NT2/D1 (cell line): Measurements from ENCODE around the gene SCYGR3.
A peak's percentile ranks its signal among the peaks of the same experiment; 100 is the strongest.

ENCODE experiments used
- DNase-seq: peaks from one replicate; pipeline ENCODE4 v3.0.0-alpha.2; 2011; ENCODE audit warnings: low read depth, low spot score
- H3K27me3 ChIP-seq: 2 replicates; pipeline ENCODE4 v1.6.0; 2011; ENCODE audit warnings: mild to moderate bottlenecking; ENCODE audit not compliant: insufficient read length, insufficient read depth
- H3K36me3 ChIP-seq: 2 replicates; pipeline ENCODE4 v1.6.1; 2011; ENCODE audit warnings: mild to moderate bottlenecking, low read length, mixed read lengths; ENCODE audit not compliant: insufficient read depth, insufficient read length
- H3K4me1 ChIP-seq: 2 replicates; pipeline ENCODE4 v1.5.1; 2011; ENCODE audit not compliant: insufficient read depth, insufficient read length
- H3K4me3 ChIP-seq: 2 replicates; pipeline ENCODE4 v1.5.1; 2011; ENCODE audit warnings: low read depth; ENCODE audit not compliant: insufficient read length
- H3K9ac ChIP-seq: 2 replicates; pipeline ENCODE4 v1.6.0; 2011; ENCODE audit warnings: low read depth; ENCODE audit not compliant: insufficient read length
- H3K9me3 ChIP-seq: 2 replicates; pipeline ENCODE4 v1.5.1; 2011; ENCODE audit warnings: mild to moderate bottlenecking, low read length; ENCODE audit not compliant: insufficient read depth
- SUZ12 ChIP-seq: IDR thresholded peaks from 2 replicates; pipeline ENCODE4 v1.6.1; 2011; ENCODE audit not compliant: insufficient read length, insufficient read depth; ENCODE audit errors: extremely low read depth
- YY1 ChIP-seq: IDR thresholded peaks from 2 replicates; pipeline ENCODE4 v1.6.1; 2011; ENCODE audit not compliant: insufficient read length, insufficient read depth
- ZNF274 ChIP-seq: IDR thresholded peaks from 2 replicates; pipeline ENCODE4 v1.6.1; 2011; ENCODE audit warnings: mild to moderate bottlenecking, low read depth, low read length

Gene SCYGR3

DNA sequence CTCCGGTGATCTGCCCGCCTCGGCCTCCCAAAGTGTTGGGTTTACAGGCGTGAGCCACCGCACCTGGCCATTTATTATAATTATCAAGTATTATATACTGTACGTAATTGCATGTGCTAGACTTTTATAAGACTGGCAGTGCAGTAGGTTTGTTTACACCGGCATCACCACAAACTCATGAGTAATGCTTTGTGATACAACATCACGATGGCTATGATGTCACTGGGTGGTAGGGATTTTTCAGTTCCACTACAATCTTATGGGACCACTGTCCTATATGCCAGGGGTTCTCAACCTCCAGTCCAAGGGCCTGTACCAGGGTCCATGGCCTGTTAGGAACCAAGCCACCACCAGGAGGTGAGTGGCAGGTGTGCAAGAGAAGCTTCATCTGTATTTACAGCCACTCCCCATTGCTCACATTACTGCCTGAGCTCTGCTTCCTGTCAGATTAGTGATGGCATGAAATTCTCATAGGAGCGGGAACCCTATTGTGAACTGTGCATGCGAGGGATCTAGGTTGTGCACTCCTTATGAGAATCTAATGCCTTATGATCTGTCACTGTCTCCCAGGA lies 12.0 kb upstream of the SCYGR3 start:
- Histone ChIP-seq H3K9me3 (no peaks in the 10 kb centered on the region), H3K36me3 (no peaks in the 10 kb centered on the region), H3K9ac (no peak overlapping the region), H3K4me1 (no peaks in the 10 kb centered on the region), H3K27me3 (no peaks in the 10 kb centered on the region), H3K4me3 (no peak overlapping the region)
- TF ChIP-seq ZNF274 (no peak), YY1 (no peak), SUZ12 (no peak)
- DNase-seq: no peak

DNA sequence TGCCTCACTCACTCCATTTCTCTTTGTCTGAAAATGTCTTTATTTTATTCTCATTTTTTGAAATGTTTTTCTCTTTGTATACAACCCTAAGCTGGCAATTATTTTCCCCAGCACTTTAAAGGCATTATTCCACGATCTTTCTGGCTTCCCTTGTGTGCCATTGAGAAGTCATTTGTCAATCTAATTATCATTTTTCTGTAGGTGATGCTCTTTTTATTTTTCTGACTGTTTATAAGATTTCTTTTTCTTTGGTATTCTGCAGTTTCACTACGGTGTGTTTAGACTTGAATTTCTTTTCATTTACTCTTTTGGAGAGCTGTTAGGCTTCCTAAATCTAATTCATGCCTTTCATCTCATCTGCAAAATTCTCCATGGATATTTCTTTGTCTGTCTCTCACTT lies 10.8 kb upstream of the SCYGR3 start:
- no peaks in the 10 kb centered on the region for H3K27me3 ChIP-seq
- no peaks in the 10 kb centered on the region for H3K9me3 ChIP-seq
- no peaks in the 10 kb centered on the region for H3K36me3 ChIP-seq
- TF ChIP-seq YY1 (no peak), SUZ12 (no peak), ZNF274 (no peak)
- no peak for DNase-seq
- H3K4me1 ChIP-seq: no peaks in the 10 kb centered on the region
- no peak overlapping the region for H3K9ac ChIP-seq
- no peak overlapping the region for H3K4me3 ChIP-seq

DNA sequence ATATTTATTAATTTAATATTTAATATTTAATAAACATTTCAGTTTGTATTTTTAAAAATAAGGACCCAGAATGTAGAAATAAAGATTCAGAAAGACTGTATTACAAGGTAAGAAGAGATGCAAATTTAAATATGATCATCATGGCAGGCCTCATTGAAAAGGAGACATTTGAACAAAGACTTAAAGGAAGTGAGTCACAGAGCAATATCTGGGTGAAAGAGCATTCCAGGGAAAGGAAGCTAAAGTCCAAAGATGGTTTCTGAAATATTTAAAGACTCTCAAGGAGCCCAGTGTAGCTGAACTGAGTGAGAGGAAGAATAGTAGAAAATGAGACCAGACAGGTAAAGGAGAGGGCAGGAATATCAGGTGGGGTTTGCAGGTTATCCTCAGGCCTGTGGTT lies 8.6 kb upstream of the SCYGR3 start:
- no peak for TF ChIP-seq SUZ12
- no peak overlapping the region for H3K4me3 ChIP-seq
- no peaks in the 10 kb centered on the region for H3K36me3 ChIP-seq
- H3K27me3 ChIP-seq: no peaks in the 10 kb centered on the region
- no peak overlapping the region for H3K9ac ChIP-seq
- no peak for DNase-seq
- peaks cover 5% of the 10 kb centered on the region for H3K4me1 ChIP-seq
- no peaks in the 10 kb centered on the region for H3K9me3 ChIP-seq

DNA sequence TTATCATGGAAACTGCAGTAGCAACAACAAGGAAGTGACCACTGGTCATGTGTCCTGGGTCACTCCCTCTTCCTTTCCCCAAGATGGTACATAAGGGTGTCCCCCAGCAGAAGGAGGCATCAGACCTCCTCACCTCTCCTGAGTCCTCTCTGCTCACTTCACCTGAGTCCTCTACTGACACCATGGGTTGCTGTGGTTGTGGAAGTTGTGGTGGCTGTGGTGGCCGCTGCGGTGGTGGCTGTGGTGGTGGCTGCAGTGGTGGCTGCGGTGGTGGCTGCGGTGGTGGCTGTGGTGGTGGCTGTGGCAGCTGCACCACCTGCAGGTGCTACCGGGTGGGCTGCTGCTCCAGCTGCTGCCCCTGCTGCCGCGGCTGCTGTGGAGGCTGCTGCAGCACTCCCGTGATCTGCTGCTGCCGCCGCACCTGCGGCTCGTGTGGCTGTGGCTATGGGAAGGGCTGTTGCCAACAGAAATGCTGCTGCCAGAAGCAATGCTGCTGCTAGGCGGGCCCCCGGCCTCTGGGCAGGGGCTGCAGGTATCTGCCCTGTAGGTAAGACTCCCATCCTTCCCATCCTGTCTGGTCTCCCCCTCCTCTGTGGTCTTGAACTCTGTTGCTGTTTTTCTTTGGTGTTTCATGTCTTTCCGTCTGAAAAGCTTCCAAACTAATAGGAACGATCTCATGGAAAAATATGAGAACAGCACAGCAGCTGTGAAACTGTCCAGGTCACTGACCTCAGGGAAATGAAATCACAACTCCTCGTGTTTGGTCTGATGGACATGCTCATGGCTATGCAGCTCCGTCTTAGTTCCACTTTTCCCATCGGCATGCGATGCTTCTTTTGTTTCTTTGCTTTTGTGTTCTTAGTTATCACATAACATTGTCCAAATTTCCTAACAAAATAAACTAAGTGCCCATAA lies 2.9 kb upstream of the SCYGR3 start, which contains the start of gene SCYGR4:
Gene SCYGR4 (plus strand): TSS at position 183 of the 915 bp plus-strand sequence. CDS start 0 bp downstream, at position 183.
- TF ChIP-seq SUZ12 (no peak), YY1 (no peak), ZNF274 (no peak)
- no peak within 1 kb of the TSS for H3K9ac ChIP-seq
- H3K27me3 ChIP-seq: peaks cover 3% of the 10 kb centered on the region
- H3K9me3 ChIP-seq: no peaks in the 10 kb centered on the region
- DNase-seq: no peak
- H3K4me3 ChIP-seq: no peak within 1 kb of the TSS
- peaks cover 8% of the 10 kb centered on the region for H3K4me1 ChIP-seq
- H3K36me3 ChIP-seq: no peaks in the 10 kb centered on the region

DNA sequence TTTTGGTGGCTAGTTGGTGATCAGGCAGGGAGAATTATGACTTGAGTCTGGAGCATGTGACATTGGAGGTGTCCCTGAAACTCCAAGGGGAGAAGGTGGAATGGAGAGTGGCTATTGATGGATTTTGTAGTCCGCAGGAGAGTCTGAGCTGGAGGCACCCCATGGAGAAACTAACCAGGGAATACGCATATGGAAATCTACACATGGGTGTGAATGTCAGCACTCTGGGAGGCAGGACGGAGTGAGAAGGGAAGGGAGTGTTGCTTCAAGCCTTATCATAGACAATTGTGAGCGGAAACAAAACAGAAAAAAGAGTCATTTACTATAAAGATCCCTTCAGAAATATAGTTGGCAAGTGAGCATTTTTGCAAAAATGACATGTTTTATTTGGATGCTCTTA lies 2.0 kb upstream of the SCYGR3 start:
- H3K4me3 ChIP-seq: no peak overlapping the region
- H3K27me3 ChIP-seq: peaks cover 3% of the 10 kb centered on the region
- H3K9ac ChIP-seq: no peak overlapping the region
- H3K9me3 ChIP-seq: no peaks in the 10 kb centered on the region
- peak; percentile 16 for DNase-seq
- no peak for TF ChIP-seq ZNF274
- no peak for TF ChIP-seq YY1
- TF ChIP-seq SUZ12: no peak
- peaks cover 8% of the 10 kb centered on the region for H3K4me1 ChIP-seq
- H3K36me3 ChIP-seq: no peaks in the 10 kb centered on the region

DNA sequence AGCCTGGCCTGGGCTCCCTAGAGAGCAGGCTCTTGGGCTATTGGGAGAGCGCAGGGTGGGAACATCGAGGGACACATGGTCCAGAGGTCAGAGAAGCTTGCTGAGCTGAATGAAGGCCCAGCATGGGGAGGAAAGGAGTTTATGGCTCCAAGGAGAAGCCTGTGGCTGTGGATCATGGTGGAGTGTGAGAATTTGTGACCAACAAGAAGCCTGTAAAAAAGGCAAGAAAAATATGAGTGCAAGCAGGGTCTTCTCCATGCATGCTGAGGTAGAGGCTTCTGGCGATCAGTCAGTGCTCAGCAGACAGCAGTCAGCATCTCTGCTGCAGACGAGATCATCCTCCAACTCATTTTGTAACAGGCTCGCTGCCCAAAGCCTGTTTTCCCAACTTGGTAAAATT lies 1.3 kb upstream of the SCYGR3 start:
- H3K4me3 ChIP-seq: no peak overlapping the region

DNA sequence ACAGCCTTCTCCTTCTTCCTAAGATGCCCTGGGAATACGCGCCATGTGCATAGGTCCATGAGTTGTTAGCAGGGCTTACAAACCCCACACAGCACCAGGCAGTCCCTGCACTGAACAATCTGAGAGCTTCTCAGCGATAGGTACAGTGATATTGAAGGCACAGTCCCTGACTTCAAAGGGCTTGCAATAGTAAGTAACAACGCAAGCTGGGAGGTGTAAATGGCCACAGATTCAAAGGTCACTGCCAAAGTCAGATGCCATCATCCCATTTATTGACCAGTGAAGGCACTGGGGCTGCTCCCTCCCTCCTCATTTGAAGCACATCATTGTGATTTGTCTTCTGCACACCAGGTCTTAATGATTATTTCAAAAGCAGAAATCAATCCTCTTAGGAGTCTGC lies 541 bp upstream of the SCYGR3 start:
- Histone ChIP-seq H3K4me3 (no peak overlapping the region), H3K4me1 (peaks cover 6% of the 10 kb centered on the region)
- no peak for TF ChIP-seq SUZ12
- no peak for TF ChIP-seq ZNF274
- TF ChIP-seq YY1: no peak

More for the DNA sequence above, 1.3 kb upstream of the SCYGR3 start:
- no peak overlapping the region for H3K9ac ChIP-seq
- H3K4me1 ChIP-seq: peaks cover 8% of the 10 kb centered on the region
- no peaks in the 10 kb centered on the region for H3K36me3 ChIP-seq
- H3K27me3 ChIP-seq: peaks cover 3% of the 10 kb centered on the region
- TF ChIP-seq YY1 (no peak), ZNF274 (no peak), SUZ12 (no peak)
- no peaks in the 10 kb centered on the region for H3K9me3 ChIP-seq
- DNase-seq: no peak

More for the DNA sequence above, 541 bp upstream of the SCYGR3 start:
- Histone ChIP-seq H3K36me3 (no peaks in the 10 kb centered on the region), H3K9me3 (no peaks in the 10 kb centered on the region), H3K9ac (no peak overlapping the region), H3K27me3 (peaks cover 3% of the 10 kb centered on the region)
- no peak for DNase-seq
